K562 (cell line): ENCODE measurements around the gene SPDYE16. TPM values are rescaled to one million over a fixed set of nuclear protein-coding genes. Genes with fewer than 3 reads are reported as not detected.

Source experiments
- BCL6 ChIP-seq: fragments of 250-450 bp; sonication (Bioruptor Pico); IDR thresholded peaks from 2 replicates; pipeline ENCODE4 v1.4.0; 2020
- BHLHE40 ChIP-seq: IDR thresholded peaks from 2 replicates; pipeline ENCODE4 v1.6.1; 2011; ENCODE audit warnings: low read length, improper control_type of control experiment
- CBFA2T3 ChIP-seq: fragments of 450-650 bp; IDR thresholded peaks from 2 replicates; pipeline ENCODE4 v1.6.1; 2017
- CBX1 ChIP-seq: sonication (generic); IDR thresholded peaks from 2 replicates; pipeline ENCODE4 v1.6.1; 2016; ENCODE audit warnings: antibody characterized with exemption, low read depth, mild to moderate bottlenecking
- ETS1 ChIP-seq: conservative IDR thresholded peaks from 2 replicates; pipeline ENCODE4 v1.6.1; 2011; ENCODE audit warnings: low read depth, mild to moderate bottlenecking, low read length; ENCODE audit not compliant: control insufficient read depth
- FOXJ3 ChIP-seq: sonication (generic); formaldehyde crosslinking; IDR thresholded peaks from 2 replicates; pipeline ENCODE4 v1.4.0; 2020; ENCODE audit warnings: mild to moderate bottlenecking, missing genetic modification reagents
- L3MBTL2 ChIP-seq: fragments of 450-650 bp; IDR thresholded peaks from 2 replicates; pipeline ENCODE4 v1.6.1; 2016; ENCODE audit warnings: mild to moderate bottlenecking, moderate library complexity
- MAFK ChIP-seq: IDR thresholded peaks from 2 replicates; pipeline ENCODE4 v1.6.1; 2011; ENCODE audit warnings: low read length, improper control_type of control experiment
- MAZ ChIP-seq, 2 experiments: fragments of 450-650 bp in 1 of 2; sonication (generic) in 1 of 2; formaldehyde crosslinking; IDR thresholded peaks in 1 of 2; conservative IDR thresholded peaks in 1 of 2; 2 replicates each; pipeline versions ENCODE4 v1.4.0 to v1.5.0; 2020; ENCODE audit warnings: mild to moderate bottlenecking in 1 of 2, missing genetic modification reagents in 1 of 2
- PRMT5 ChIP-seq: sonication (generic); formaldehyde crosslinking; IDR thresholded peaks from 2 replicates; pipeline ENCODE4 v1.5.0; 2020; ENCODE audit warnings: missing genetic modification reagents
- RHOXF2B ChIP-seq: fragments of 250-450 bp; sonication (Bioruptor Pico); conservative IDR thresholded peaks from 2 replicates; pipeline ENCODE4 v1.5.1; 2021
- ZNF140 ChIP-seq: fragments of 250-450 bp; sonication (Bioruptor Pico); IDR thresholded peaks from 2 replicates; pipeline ENCODE4 v1.8.0; 2021; ENCODE audit warnings: moderate library complexity, mild to moderate bottlenecking, inconsistent platforms
- polyA plus RNA-seq, 8 experiments: library from polyadenylated mRNA; depleted of rRNA in 4 of 8; stranded (reverse) in 5 of 8; unstranded in 3 of 8; fragments of >200 nt; fragmentation: Nextera tagmentation in 2 of 8; fragmentation: Illumina TruSeq in 1 of 8; extraction: Ambion mirVana in 2 of 8; extraction: Trizol in 1 of 8; gene quantifications; 2 replicates each; pipeline versions ENCODE4 v1.2.1 to v1.2.3, GENCODE V29; 2011 to 2014; ENCODE audit warnings: inconsistent platforms in 1 of 8, missing spikeins in 1 of 8
- total RNA-seq, 7 experiments: library from RNA; depleted of rRNA in 6 of 7; stranded (reverse); fragments of >200 nt in 6 of 7; fragmentation: Illumina TruSeq in 2 of 7; extraction: Trizol in 2 of 7; gene quantifications; 2 replicates each; pipeline versions ENCODE4 v1.2.1 to v1.2.3, GENCODE V29; 2011 to 2021; ENCODE audit warnings: low replicate concordance in 1 of 7
- TF ChIP-seq, protein P1 (sequence below), 2 experiments: fragments of 450-650 bp; formaldehyde crosslinking in 1 of 2; IDR thresholded peaks; 2 replicates each; pipeline versions ENCODE4 v1.4.0 to v1.6.1; 2014 to 2020; ENCODE audit warnings: mild to moderate bottlenecking in 2 of 2, borderline replicate concordance in 1 of 2, low read depth in 1 of 2
- TF ChIP-seq, protein P2 (sequence below): fragments of 450-650 bp; formaldehyde crosslinking; IDR thresholded peaks from 2 replicates; pipeline ENCODE4 v1.4.0; 2020; ENCODE audit warnings: mild to moderate bottlenecking, moderate library complexity
- TF ChIP-seq, protein P3 (sequence below): sonication (generic); formaldehyde crosslinking; IDR thresholded peaks from 2 replicates; pipeline ENCODE4 v1.9.0; 2022; ENCODE audit warnings: mild to moderate bottlenecking, missing genetic modification reagents
- TF ChIP-seq, protein P4 (sequence below), 2 experiments: IDR thresholded peaks; 2 replicates each; pipeline ENCODE4 v1.6.1; 2011; ENCODE audit warnings: borderline replicate concordance in 1 of 2, control low read depth in 1 of 2, low read depth in 1 of 2, low read length in 1 of 2, mild to moderate bottlenecking in 1 of 2, mixed read lengths in 1 of 2, moderate library complexity in 1 of 2; ENCODE audit not compliant: insufficient read depth in 1 of 2, insufficient read length in 1 of 2, poor library complexity in 1 of 2, severe bottlenecking in 1 of 2; ENCODE audit errors: extremely low read depth in 1 of 2

SPDYE16 gene
- total and polyA plus RNA-seq, 9 of the 15 experiments (the other 6 are each of a cell fraction or from before 2014, with no cell fraction given), result 0.04 to 0.13 (median 0.06) TPM; not detected in 4

DNA sequence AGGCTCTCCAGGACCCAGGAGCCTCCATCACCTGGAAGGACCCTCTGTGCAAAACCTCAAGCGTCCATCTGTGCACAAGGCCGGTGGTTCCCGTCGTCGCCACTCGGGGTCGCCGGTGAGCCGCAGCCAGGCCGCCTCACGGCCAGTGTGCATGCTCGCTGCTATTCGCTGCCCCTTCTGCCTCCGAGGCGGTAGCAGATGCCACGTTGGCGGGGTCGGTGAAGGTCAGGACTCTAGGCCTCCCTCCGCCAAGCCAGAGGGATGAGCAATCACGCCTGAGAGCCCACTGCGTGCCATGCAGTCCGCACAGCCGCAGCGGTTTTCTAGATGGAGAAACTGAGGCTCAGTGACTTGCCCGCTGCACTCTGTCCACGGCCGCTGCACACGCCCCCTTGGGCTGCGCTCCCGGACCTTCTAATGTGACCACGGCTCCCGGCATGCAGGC lies 27.1 kb downstream of the SPDYE16 start (continued):
- TF ChIP-seq, protein P1, sequence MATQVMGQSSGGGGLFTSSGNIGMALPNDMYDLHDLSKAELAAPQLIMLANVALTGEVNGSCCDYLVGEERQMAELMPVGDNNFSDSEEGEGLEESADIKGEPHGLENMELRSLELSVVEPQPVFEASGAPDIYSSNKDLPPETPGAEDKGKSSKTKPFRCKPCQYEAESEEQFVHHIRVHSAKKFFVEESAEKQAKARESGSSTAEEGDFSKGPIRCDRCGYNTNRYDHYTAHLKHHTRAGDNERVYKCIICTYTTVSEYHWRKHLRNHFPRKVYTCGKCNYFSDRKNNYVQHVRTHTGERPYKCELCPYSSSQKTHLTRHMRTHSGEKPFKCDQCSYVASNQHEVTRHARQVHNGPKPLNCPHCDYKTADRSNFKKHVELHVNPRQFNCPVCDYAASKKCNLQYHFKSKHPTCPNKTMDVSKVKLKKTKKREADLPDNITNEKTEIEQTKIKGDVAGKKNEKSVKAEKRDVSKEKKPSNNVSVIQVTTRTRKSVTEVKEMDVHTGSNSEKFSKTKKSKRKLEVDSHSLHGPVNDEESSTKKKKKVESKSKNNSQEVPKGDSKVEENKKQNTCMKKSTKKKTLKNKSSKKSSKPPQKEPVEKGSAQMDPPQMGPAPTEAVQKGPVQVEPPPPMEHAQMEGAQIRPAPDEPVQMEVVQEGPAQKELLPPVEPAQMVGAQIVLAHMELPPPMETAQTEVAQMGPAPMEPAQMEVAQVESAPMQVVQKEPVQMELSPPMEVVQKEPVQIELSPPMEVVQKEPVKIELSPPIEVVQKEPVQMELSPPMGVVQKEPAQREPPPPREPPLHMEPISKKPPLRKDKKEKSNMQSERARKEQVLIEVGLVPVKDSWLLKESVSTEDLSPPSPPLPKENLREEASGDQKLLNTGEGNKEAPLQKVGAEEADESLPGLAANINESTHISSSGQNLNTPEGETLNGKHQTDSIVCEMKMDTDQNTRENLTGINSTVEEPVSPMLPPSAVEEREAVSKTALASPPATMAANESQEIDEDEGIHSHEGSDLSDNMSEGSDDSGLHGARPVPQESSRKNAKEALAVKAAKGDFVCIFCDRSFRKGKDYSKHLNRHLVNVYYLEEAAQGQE (IDR thresholded peaks at IDR 0.05; ENCODE audit: borderline replicate concordance), result peak; percentile 72
- TF ChIP-seq, protein P1 (CRISPR knock-in tag; IDR thresholded peaks at IDR 0.05; ENCODE audit: low read depth), result no peak
- TF ChIP-seq BCL6 (CRISPR knock-in tag) (no peak), FOXJ3 (CRISPR knock-in tag) (no peak), ETS1 (0 out of 2 replicates have a peak, but pooled peaks have one; percentile 9), L3MBTL2 (peak; percentile 51; the same call in 1 of the 2 replicates), PRMT5 (no peak), RHOXF2B (CRISPR knock-in tag) (no peak), MAZ (CRISPR knock-in tag; conservative IDR thresholded peaks at IDR 0.05 in 1 of 2, IDR thresholded peaks at IDR 0.05 in 1 of 2) (peak in 1 of 2 experiments; percentile 15; a peak in 1 of 4 replicates), CBFA2T3 (no peak), MAFK (peak; percentile 26; the same call in 1 of the 2 replicates), BHLHE40 (peak; percentile 35; the same call in 1 of the 2 replicates), CBX1 (0 out of 2 replicates have a peak, but pooled peaks have one; percentile 27), ZNF140 (no peak)
- TF ChIP-seq, protein P2, sequence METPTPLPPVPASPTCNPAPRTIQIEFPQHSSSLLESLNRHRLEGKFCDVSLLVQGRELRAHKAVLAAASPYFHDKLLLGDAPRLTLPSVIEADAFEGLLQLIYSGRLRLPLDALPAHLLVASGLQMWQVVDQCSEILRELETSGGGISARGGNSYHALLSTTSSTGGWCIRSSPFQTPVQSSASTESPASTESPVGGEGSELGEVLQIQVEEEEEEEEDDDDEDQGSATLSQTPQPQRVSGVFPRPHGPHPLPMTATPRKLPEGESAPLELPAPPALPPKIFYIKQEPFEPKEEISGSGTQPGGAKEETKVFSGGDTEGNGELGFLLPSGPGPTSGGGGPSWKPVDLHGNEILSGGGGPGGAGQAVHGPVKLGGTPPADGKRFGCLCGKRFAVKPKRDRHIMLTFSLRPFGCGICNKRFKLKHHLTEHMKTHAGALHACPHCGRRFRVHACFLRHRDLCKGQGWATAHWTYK (CRISPR knock-in tag), result 0 out of 2 replicates have a peak, but pooled peaks have one; percentile 36
- TF ChIP-seq, protein P3, sequence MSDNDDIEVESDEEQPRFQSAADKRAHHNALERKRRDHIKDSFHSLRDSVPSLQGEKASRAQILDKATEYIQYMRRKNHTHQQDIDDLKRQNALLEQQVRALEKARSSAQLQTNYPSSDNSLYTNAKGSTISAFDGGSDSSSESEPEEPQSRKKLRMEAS (CRISPR knock-in tag), result peak; percentile 56
- TF ChIP-seq, protein P4, sequence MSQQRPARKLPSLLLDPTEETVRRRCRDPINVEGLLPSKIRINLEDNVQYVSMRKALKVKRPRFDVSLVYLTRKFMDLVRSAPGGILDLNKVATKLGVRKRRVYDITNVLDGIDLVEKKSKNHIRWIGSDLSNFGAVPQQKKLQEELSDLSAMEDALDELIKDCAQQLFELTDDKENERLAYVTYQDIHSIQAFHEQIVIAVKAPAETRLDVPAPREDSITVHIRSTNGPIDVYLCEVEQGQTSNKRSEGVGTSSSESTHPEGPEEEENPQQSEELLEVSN (IDR thresholded peaks at IDR 0.05; ENCODE audit: borderline replicate concordance in 1 of 2, extremely low read depth in 1 of 2, insufficient read depth in 1 of 2, insufficient read length in 1 of 2, low read depth in 1 of 2, low read length in 1 of 2, poor library complexity in 1 of 2, severe bottlenecking in 1 of 2), result peak in 1 of 2 experiments; percentile 53
